IMR-90 (cell line): ENCODE results near the gene FAM124B. TPM values are rescaled to one million over a fixed set of nuclear protein-coding genes. Genes with fewer than 3 reads are reported as not detected.

ENCODE experiments used
- ATAC-seq: fragments of 200-7000 bp; cut with Tn5 transposase; 2 replicates; pipeline ENCODE4 v1.9.1; 2020; ENCODE audit warnings: low read depth, mild to moderate bottlenecking, moderate library complexity
- BruUV-seq: library from RNA; stranded (reverse); fragments of 400-500 nt; replicated peaks from 2 replicates; lab custom pipeline; 2021; lab: Mats Ljungman, UMichigan
- CTCF ChIA-PET: fragments of 300-600 bp; formaldehyde crosslinking; extraction: SDS; loops from one replicate; lab custom pipeline; 2021; ENCODE audit warnings: antibody characterized with exemption; lab: Yijun Ruan, JAX
- POLR2A ChIA-PET: fragments of 300-600 bp; sonication (Branson Sonifier 250); formaldehyde crosslinking; loops from one replicate; lab custom pipeline; 2022; ENCODE audit warnings: antibody characterized with exemption; ENCODE audit not compliant: unreplicated experiment; lab: Charles Lee
- DNase-seq: peaks from one replicate; pipeline ENCODE4 v3.0.0; 2013
- H2AFZ ChIP-seq: replicated peaks from 2 replicates; pipeline ENCODE3; 2013; ENCODE audit warnings: low read length, mild to moderate bottlenecking; ENCODE audit not compliant: poor library complexity
- H2AK5ac ChIP-seq: 2 replicates; pipeline ENCODE4 v1.6.1; 2013; ENCODE audit warnings: low read depth, low read length, inconsistent platforms
- H2AK9ac ChIP-seq: replicated peaks from 2 replicates; pipeline ENCODE3; 2013; ENCODE audit warnings: mild to moderate bottlenecking, low read depth, low read length, moderate library complexity; ENCODE audit not compliant: poor library complexity
- H2BK120ac ChIP-seq: 2 replicates; pipeline ENCODE4 v1.6.1; 2013; ENCODE audit warnings: low read depth, low read length, inconsistent platforms
- H2BK15ac ChIP-seq: 3 replicates; pipeline ENCODE4 v1.6.1; 2013; ENCODE audit warnings: low read depth, low read length, inconsistent platforms
- H2BK20ac ChIP-seq: 2 replicates; pipeline ENCODE4 v1.6.1; 2013; ENCODE audit warnings: low read depth, mild to moderate bottlenecking, inconsistent platforms, low read length, moderate library complexity
- H2BK5ac ChIP-seq: 2 replicates; pipeline ENCODE4 v1.6.1; 2013; ENCODE audit warnings: mild to moderate bottlenecking, low read depth, low read length, inconsistent platforms; ENCODE audit not compliant: poor library complexity, severe bottlenecking
- H3K14ac ChIP-seq: replicated peaks from 2 replicates; pipeline ENCODE4 v1.6.1; 2013; ENCODE audit warnings: low read depth, low read length, inconsistent platforms
- H3K18ac ChIP-seq: 2 replicates; pipeline ENCODE4 v1.6.1; 2013; ENCODE audit warnings: low read depth, low read length, control low read depth
- H3K23ac ChIP-seq: 2 replicates; pipeline ENCODE4 v1.6.1; 2013; ENCODE audit warnings: low read depth, low read length, inconsistent platforms
- H3K27ac ChIP-seq: 2 replicates; pipeline ENCODE4 v1.5.1; 2013; ENCODE audit warnings: mild to moderate bottlenecking, control low read depth, low read length; ENCODE audit not compliant: insufficient read depth
- H3K27me3 ChIP-seq: 2 replicates; pipeline ENCODE4 v1.6.1; 2013; ENCODE audit warnings: low read length; ENCODE audit not compliant: control insufficient read depth, insufficient read depth
- H3K36me3 ChIP-seq: 2 replicates; pipeline ENCODE4 v1.6.1; 2013; ENCODE audit warnings: low read length, mixed read lengths; ENCODE audit not compliant: control insufficient read depth, insufficient read depth
- H3K4ac ChIP-seq: 2 replicates; pipeline ENCODE4 v1.6.1; 2013; ENCODE audit warnings: low read depth, low read length, inconsistent platforms
- H3K4me1 ChIP-seq: 2 replicates; pipeline ENCODE4 v1.6.1; 2013; ENCODE audit warnings: low read length, mixed read lengths; ENCODE audit not compliant: control insufficient read depth, insufficient read depth
- H3K4me2 ChIP-seq: 2 replicates; pipeline ENCODE4 v1.6.1; 2013; ENCODE audit warnings: low read depth, mild to moderate bottlenecking, control low read depth, low read length, moderate library complexity
- H3K4me3 ChIP-seq: 2 replicates; pipeline ENCODE4 v1.5.1; 2013; ENCODE audit warnings: low read depth, mild to moderate bottlenecking, control low read depth, low read length, moderate library complexity; ENCODE audit not compliant: insufficient read depth
- H3K56ac ChIP-seq: 2 replicates; pipeline ENCODE4 v1.6.1; 2013; ENCODE audit warnings: low read length, inconsistent platforms; ENCODE audit not compliant: insufficient read depth; ENCODE audit errors: extremely low read depth
- H3K79me1 ChIP-seq, 2 experiments: 2 replicates each; pipeline ENCODE4 v1.6.1; 2013; ENCODE audit warnings: low read length in 2 of 2, inconsistent platforms in 1 of 2, low read depth in 1 of 2
- H3K9ac ChIP-seq: 2 replicates; pipeline ENCODE4 v1.6.1; 2013; ENCODE audit warnings: low read depth, low read length, control low read depth
- H3K9me1 ChIP-seq: 2 replicates; pipeline ENCODE4 v1.6.1; 2013; ENCODE audit warnings: low read length, inconsistent platforms; ENCODE audit not compliant: insufficient read depth
- H3K9me3 ChIP-seq: 2 replicates; pipeline ENCODE4 v1.6.1; 2013; ENCODE audit warnings: low read length; ENCODE audit not compliant: control insufficient read depth, insufficient read depth
- H4K20me1 ChIP-seq: 2 replicates; pipeline ENCODE4 v1.6.1; 2013; ENCODE audit warnings: low read length, inconsistent platforms; ENCODE audit not compliant: insufficient read depth
- H4K5ac ChIP-seq: 2 replicates; pipeline ENCODE4 v1.6.1; 2013; ENCODE audit warnings: mild to moderate bottlenecking, low read depth, low read length, control low read depth
- H4K8ac ChIP-seq, 2 experiments: 2 replicates each; pipeline ENCODE4 v1.6.1; 2013; ENCODE audit warnings: low read depth in 2 of 2, low read length in 2 of 2, control low read depth in 1 of 2, inconsistent platforms in 1 of 2
- H4K91ac ChIP-seq: 2 replicates; pipeline ENCODE4 v1.6.1; 2013; ENCODE audit warnings: low read depth, low read length, inconsistent platforms; ENCODE audit not compliant: insufficient read depth
- BHLHE40 ChIP-seq: fragments of 150-350 bp; IDR thresholded peaks from 2 replicates; pipeline ENCODE4 v1.6.1; 2016; ENCODE audit warnings: mild to moderate bottlenecking, low read depth, low read length
- CEBPB ChIP-seq: IDR thresholded peaks from 2 replicates; pipeline ENCODE4 v1.6.1; 2012; ENCODE audit warnings: low read depth, low read length, improper control_type of control experiment
- CHD1 ChIP-seq: IDR thresholded peaks from 2 replicates; pipeline ENCODE4 v1.6.1; 2012; ENCODE audit warnings: low read depth, low read length, improper control_type of control experiment
- CTCF ChIP-seq: conservative IDR thresholded peaks from 2 replicates; pipeline ENCODE4 v1.5.1; 2012; ENCODE audit warnings: mild to moderate bottlenecking, low read depth, low read length, improper control_type of control experiment
- ELK1 ChIP-seq: fragments of 150-350 bp; IDR thresholded peaks from 2 replicates; pipeline ENCODE4 v1.6.1; 2016; ENCODE audit warnings: low read depth, mild to moderate bottlenecking, low read length, moderate library complexity, borderline replicate concordance
- MAFK ChIP-seq: IDR thresholded peaks from 2 replicates; pipeline ENCODE4 v1.6.1; 2012; ENCODE audit warnings: low read depth, low read length, improper control_type of control experiment
- MAZ ChIP-seq: IDR thresholded peaks from 2 replicates; pipeline ENCODE4 v1.6.1; 2012; ENCODE audit warnings: low read depth, mild to moderate bottlenecking, low read length, improper control_type of control experiment, moderate library complexity, borderline replicate concordance
- MXI1 ChIP-seq: IDR thresholded peaks from 2 replicates; pipeline ENCODE4 v1.6.1; 2012; ENCODE audit warnings: low read depth, mild to moderate bottlenecking, low read length, moderate library complexity, borderline replicate concordance
- NFE2L2 ChIP-seq: fragments of 150-350 bp; IDR thresholded peaks from 2 replicates; pipeline ENCODE4 v1.6.1; 2016; ENCODE audit warnings: low read depth, mild to moderate bottlenecking, low read length
- POLR2A ChIP-seq: IDR thresholded peaks from 2 replicates; pipeline ENCODE4 v1.6.1; 2012; ENCODE audit warnings: mild to moderate bottlenecking, low read depth, low read length
- RAD21 ChIP-seq: IDR thresholded peaks from 2 replicates; pipeline ENCODE4 v1.6.1; 2012; ENCODE audit warnings: low read length, improper control_type of control experiment
- RFX5 ChIP-seq: IDR thresholded peaks from 2 replicates; pipeline ENCODE4 v1.8.0; 2012; ENCODE audit warnings: low read depth, mild to moderate bottlenecking, low read length, moderate library complexity
- SMC3 ChIP-seq: fragments of 150-350 bp; IDR thresholded peaks from 2 replicates; pipeline ENCODE4 v1.6.1; 2016; ENCODE audit warnings: low read depth, mild to moderate bottlenecking, antibody characterized with exemption, low read length, moderate library complexity
- WGBS, 2 experiments: methylation state at CpG; one replicate each; pipeline versions ENCODE4 v1.1.5 to v1.1.7; 2013; ENCODE audit warnings: missing lambda C conversion rate in 2 of 2; ENCODE audit not compliant: insufficient read length in 1 of 2; ENCODE audit errors: extremely low coverage in 2 of 2; 5-methylcytosine and 5-hydroxymethylcytosine counted together
- dilution Hi-C: fragments of 300-500 bp; cut with HindIII; formaldehyde crosslinking; loops from one replicate; pipeline ENCODE4 v1.14.3; 2018; ENCODE audit warnings: low sequenced_read_pairs; ENCODE audit not compliant: unreplicated experiment
- in situ Hi-C: fragments of 300-500 bp; cut with MboI; formaldehyde crosslinking; loops from 3 replicates; pipeline ENCODE4 v1.14.3; 2019; ENCODE audit warnings: low sequenced_read_pairs, inconsistent platforms, mixed read lengths
- intact Hi-C: fragments of 100-400 bp; cut with micrococcal nuclease; formaldehyde crosslinking; loops from 2 replicates; pipeline ENCODE4 v1.10.0; 2022
- polyA plus RNA-seq, 3 experiments: library from polyadenylated mRNA; depleted of rRNA; stranded (reverse); fragments of >200 nt; gene quantifications; 2 replicates each; pipeline ENCODE4 v1.2.3, GENCODE V29; 2012; ENCODE audit warnings: low replicate concordance in 1 of 3
- total RNA-seq: library from RNA; depleted of rRNA; stranded (reverse); fragments of >200 nt; gene quantifications from 2 replicates; pipeline ENCODE4 v1.2.3, GENCODE V29; 2012

The FAM124B gene
- total and polyA plus RNA-seq, 2 of the 4 experiments (the other 2 are of a cell fraction) = not detected

GRCh38 chr2:224359569-224359968 is 42.3 kb downstream of the FAM124B start:
- Histone ChIP-seq H3K4ac (no peak overlapping the region), H4K5ac (no peak overlapping the region), H2BK15ac (no peak overlapping the region), H4K91ac (no peak overlapping the region), H3K56ac (no peak overlapping the region), H3K4me2 (no peak overlapping the region), H3K79me1 (no peaks in the 10 kb centered on the region), H3K4me3 (no peak overlapping the region), H3K27ac (no peak overlapping the region), H3K9me3 (no peaks in the 10 kb centered on the region), H2AK5ac (no peak overlapping the region), H3K9me1 (no peaks in the 10 kb centered on the region), H2BK20ac (no peak overlapping the region), H3K36me3 (no peaks in the 10 kb centered on the region), H3K18ac (no peak overlapping the region), H3K9ac (no peak overlapping the region), H4K20me1 (no peaks in the 10 kb centered on the region), H3K27me3 (peaks cover 14% of the 10 kb centered on the region), H3K14ac (no peak overlapping the region), H2BK5ac (no peak overlapping the region), H4K8ac (no peak overlapping the region), H2AFZ (peak overlapping the region; percentile 23), H3K23ac (no peak overlapping the region), H3K4me1 (no peaks in the 10 kb centered on the region; the same call in 1 of the 2 replicates), H2BK120ac (no peak overlapping the region), H2AK9ac (no peak overlapping the region)
- in situ Hi-C loops (loop anchor here (5.0 to 25.0 kb wide), 3 partner anchors 288 to 1278 kb away; no protein-coding TSS in a partner anchor), dilution Hi-C loops (no loop called here), intact Hi-C loops (loop anchor here (5.0 kb wide), 3 partner anchors 88 to 643 kb away; partner anchors contain the start of gene CUL3)
- DNase-seq = no peak
- 83% methylated on average over 1 of the region's 3 CpGs; no CpG with 5 or more reads in 1 of the 2 experiments for WGBS, 2 experiments
- no TSS peak for BruUV-seq
- CTCF ChIA-PET = interaction anchor here (0.6 to 1.2 kb wide), 5 partner anchors 9 to 390 kb away, joined by 3 to 4 read pairs (median 3); no protein-coding TSS in a partner anchor
- no peak for TF ChIP-seq MAFK
- TF ChIP-seq ELK1 = no peak
- no peak for TF ChIP-seq MXI1
- no peak for TF ChIP-seq MAZ
- no peak for TF ChIP-seq CEBPB
- no peak for TF ChIP-seq NFE2L2
- no peak for TF ChIP-seq POLR2A
- peak; percentile 36 for TF ChIP-seq CTCF
- peak; percentile 14; the same call in 1 of the 2 replicates for TF ChIP-seq SMC3
- no peak for TF ChIP-seq CHD1
- TF ChIP-seq RAD21 = peak; percentile 37; the same call in 1 of the 2 replicates
- no peak for TF ChIP-seq BHLHE40
- TF ChIP-seq RFX5 = no peak
- POLR2A ChIA-PET = no interaction called here
- no peak; the same call in 1 of the 2 replicates for ATAC-seq
